ENCODE data around the gene TNNC2.
A peak's percentile ranks its signal among the peaks of the same experiment; 100 is the strongest.
"Not testable (repeated sequence)": the region's sequence is repeated elsewhere in the genome, so short reads cannot be mapped to it uniquely, and the experiment has no call there.

Gene TNNC2

GRCh38 chr20:45819466-45819865, 7.6 kb downstream of the TNNC2 start:
- no peak for FAIRE-seq

- no peak for FAIRE-seq
Measured at GRCh38 chr20:45818239-45818638, 8.9 kb downstream of the TNNC2 start.

- FAIRE-seq: no peak
Measured at GRCh38 chr20:45817376-45818194, 9.5 kb downstream of the TNNC2 start.

- no peak for FAIRE-seq
Measured at GRCh38 chr20:45816951-45817350, 10.2 kb downstream of the TNNC2 start.

GRCh38 chr20:45814314-45814713, 12.8 kb downstream of the TNNC2 start:
- no peak for FAIRE-seq

GRCh38 chr20:45813489-45813888, 13.6 kb downstream of the TNNC2 start:
- no peak for FAIRE-seq

GRCh38 chr20:45813006-45813340, 14.1 kb downstream of the TNNC2 start:
- FAIRE-seq: no peak

- FAIRE-seq: peak; percentile 55
Measured at GRCh38 chr20:45812157-45813005, 14.7 kb downstream of the TNNC2 start, which contains the start of gene UBE2C. TSS of gene UBE2C (plus strand) at chr20:45812644. CDS start at chr20:45812696, 52 bp downstream.

GRCh38 chr20:45810191-45810970, 16.7 kb downstream of the TNNC2 start:
- FAIRE-seq: no peak

GRCh38 chr20:45801851-45802250, 25.3 kb downstream of the TNNC2 start:
- FAIRE-seq: no peak

- no peak for FAIRE-seq
Measured at GRCh38 chr20:45798935-45799642, 28.0 kb downstream of the TNNC2 start.

- FAIRE-seq: not testable (repeated sequence)
Measured at GRCh38 chr20:45797955-45798354, 29.2 kb downstream of the TNNC2 start.

- not testable (repeated sequence) for FAIRE-seq
Measured at GRCh38 chr20:45797510-45797909, 29.6 kb downstream of the TNNC2 start.

- FAIRE-seq: no peak
Measured at GRCh38 chr20:45796337-45797065, 30.6 kb downstream of the TNNC2 start.

- FAIRE-seq: no peak
Measured at GRCh38 chr20:45792317-45793118, 34.6 kb downstream of the TNNC2 start.

- no peak for FAIRE-seq
Measured at GRCh38 chr20:45788351-45788750, 38.8 kb downstream of the TNNC2 start.

GRCh38 chr20:45783656-45784294, 43.3 kb downstream of the TNNC2 start:
- no peak for FAIRE-seq

- no peak for FAIRE-seq
Measured at GRCh38 chr20:45782890-45783289, 44.2 kb downstream of the TNNC2 start.

GRCh38 chr20:45781391-45781931, 45.7 kb downstream of the TNNC2 start:
- no peak for FAIRE-seq

- FAIRE-seq: no peak
Measured at GRCh38 chr20:45780159-45780558, 47.0 kb downstream of the TNNC2 start.

Data from colon (tissue), 2 donors.